ENCODE measurements around the gene UBE2Q2.

GRCh38 chr15:75884041-75884440 is 40.8 kb downstream of the UBE2Q2 start:
- TF ChIP-seq BHLHE40 (IDR thresholded peaks at IDR 0.05; ENCODE audit: borderline replicate concordance), result no peak
- TF ChIP-seq CTBP1 (IDR thresholded peaks at IDR 0.05; ENCODE audit: borderline replicate concordance), result no peak
- no peak for TF ChIP-seq NFRKB (IDR thresholded peaks at IDR 0.05)
- TF ChIP-seq ZNF384 (IDR thresholded peaks at IDR 0.05), result no peak
- TF ChIP-seq FOXA1 (IDR thresholded peaks at IDR 0.05), result no peak
- TF ChIP-seq SUZ12 (IDR thresholded peaks at IDR 0.05), result no peak
- no peak for TF ChIP-seq PKNOX1 (IDR thresholded peaks at IDR 0.05)
